ENCODE data around the gene HOMER2. TPM values are rescaled to one million over a fixed set of nuclear protein-coding genes. Genes with fewer than 3 reads are reported as not detected.

The HOMER2 gene
- total RNA-seq, 1 experiment from 2014 or later, result 22.6 TPM

DNA sequence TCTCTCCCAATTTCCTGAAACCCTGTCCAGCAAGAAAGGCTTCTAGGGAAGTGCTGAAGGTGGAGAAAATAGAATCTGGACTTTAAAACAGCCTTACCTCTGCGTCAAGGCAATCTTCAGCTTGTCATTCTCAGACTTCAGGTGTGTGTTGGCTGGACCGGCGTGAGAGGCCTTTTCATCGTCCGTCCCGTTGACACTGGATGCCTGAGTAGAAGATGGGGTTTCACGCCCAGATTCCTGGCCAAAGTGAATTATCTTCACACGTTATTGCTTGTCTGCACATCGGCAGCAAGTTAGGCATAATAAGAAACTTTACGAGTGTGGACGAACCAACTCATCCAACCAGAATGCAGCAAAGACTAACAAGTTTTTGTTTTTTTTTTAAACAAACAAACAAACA, 93.6 kb downstream of the HOMER2 start:
- Histone ChIP-seq H2AFZ (ENCODE audit: low read length) (no peak overlapping the region), H3K9me2 (replicated peaks; ENCODE audit: low read length) (no peaks in the 10 kb centered on the region), H3K36me3 (ENCODE audit: low read depth, low read length) (no peaks in the 10 kb centered on the region), H3K27me3 (ENCODE audit: low read length) (no peaks in the 10 kb centered on the region), H3K4me1 (ENCODE audit: insufficient read depth, low read length) (no peaks in the 10 kb centered on the region), H4K20me1 (ENCODE audit: low read length) (no peaks in the 10 kb centered on the region), H3F3A (ENCODE audit: low read length, unreplicated experiment) (no peaks in the 10 kb centered on the region), H3K4me3 (ENCODE audit: low read length) (no peak overlapping the region), H3K79me2 (ENCODE audit: low read length) (no peaks in the 10 kb centered on the region), H3K4me2 (ENCODE audit: low read length) (no peak overlapping the region), H3K9me3 (ENCODE audit: low read length) (no peaks in the 10 kb centered on the region), H3K9ac (ENCODE audit: low read length) (no peak overlapping the region), H3K27ac (ENCODE audit: low read length) (no peak overlapping the region)
- ATAC-seq (no peak), DNase-seq (no peak)
- intact Hi-C loops (cut with micrococcal nuclease), result no loop called here
- no TSS peak for BruUV-seq (replicated peaks)
- CTCF ChIA-PET, result no interaction called here
- POLR2A ChIA-PET (ENCODE audit: unreplicated experiment), result no interaction called here
- no peak for TF ChIP-seq EZH2phosphoT487 (IDR thresholded peaks at IDR 0.05; ENCODE audit: borderline replicate concordance, low read length)

DNA sequence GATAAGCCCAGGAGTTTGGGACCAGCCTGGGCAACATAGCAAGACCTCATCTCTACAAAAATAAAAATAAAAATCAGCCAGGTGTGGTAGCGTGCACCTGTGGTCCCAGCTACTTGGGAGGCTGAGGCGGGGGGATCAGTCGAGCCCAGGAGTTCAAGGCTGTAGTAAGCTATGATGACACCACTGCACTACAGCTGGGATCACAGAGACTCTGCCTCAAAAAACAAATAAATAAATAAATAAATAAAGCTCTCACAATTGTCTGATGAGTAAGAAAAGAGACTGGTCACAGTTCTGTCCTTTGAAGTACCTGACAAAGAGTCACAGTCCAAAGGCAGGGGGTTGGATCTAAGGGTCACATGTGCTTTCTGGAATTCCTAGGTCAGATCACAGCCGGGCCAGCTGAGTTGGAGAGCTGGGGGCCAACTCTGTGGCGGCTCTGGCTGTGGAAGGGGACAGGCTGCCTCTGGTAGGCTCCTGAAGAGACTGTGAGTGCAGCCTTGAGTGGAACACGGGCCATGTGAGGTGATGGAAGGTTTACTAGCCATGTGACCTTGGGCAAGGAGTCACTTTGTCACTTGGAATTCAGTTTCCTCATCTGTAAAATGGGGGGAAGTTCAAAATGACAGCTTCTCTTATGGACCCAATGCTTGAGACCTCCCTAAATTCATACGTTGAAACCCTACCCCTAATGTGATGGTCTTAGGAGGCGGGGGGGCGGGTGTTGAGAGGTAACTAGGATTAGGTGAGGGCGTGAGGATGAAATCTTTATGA, 95.9 kb downstream of the HOMER2 start:
- no peaks in the 10 kb centered on the region for H3K9me2 ChIP-seq (replicated peaks; ENCODE audit: low read length)
- H4K20me1 ChIP-seq (ENCODE audit: low read length), result no peaks in the 10 kb centered on the region
- TF ChIP-seq EZH2 (IDR thresholded peaks at IDR 0.05; ENCODE audit: low read length, unreplicated experiment), result no peak
- TF ChIP-seq, protein P1, sequence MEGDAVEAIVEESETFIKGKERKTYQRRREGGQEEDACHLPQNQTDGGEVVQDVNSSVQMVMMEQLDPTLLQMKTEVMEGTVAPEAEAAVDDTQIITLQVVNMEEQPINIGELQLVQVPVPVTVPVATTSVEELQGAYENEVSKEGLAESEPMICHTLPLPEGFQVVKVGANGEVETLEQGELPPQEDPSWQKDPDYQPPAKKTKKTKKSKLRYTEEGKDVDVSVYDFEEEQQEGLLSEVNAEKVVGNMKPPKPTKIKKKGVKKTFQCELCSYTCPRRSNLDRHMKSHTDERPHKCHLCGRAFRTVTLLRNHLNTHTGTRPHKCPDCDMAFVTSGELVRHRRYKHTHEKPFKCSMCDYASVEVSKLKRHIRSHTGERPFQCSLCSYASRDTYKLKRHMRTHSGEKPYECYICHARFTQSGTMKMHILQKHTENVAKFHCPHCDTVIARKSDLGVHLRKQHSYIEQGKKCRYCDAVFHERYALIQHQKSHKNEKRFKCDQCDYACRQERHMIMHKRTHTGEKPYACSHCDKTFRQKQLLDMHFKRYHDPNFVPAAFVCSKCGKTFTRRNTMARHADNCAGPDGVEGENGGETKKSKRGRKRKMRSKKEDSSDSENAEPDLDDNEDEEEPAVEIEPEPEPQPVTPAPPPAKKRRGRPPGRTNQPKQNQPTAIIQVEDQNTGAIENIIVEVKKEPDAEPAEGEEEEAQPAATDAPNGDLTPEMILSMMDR (conservative IDR thresholded peaks at IDR 0.05; ENCODE audit: low read depth, low read length), result no peak
- no peak for TF ChIP-seq EZH2phosphoT487 (IDR thresholded peaks at IDR 0.05; ENCODE audit: borderline replicate concordance, low read length)
- ChIA-PET CTCF (no interaction called here), POLR2A (ENCODE audit: unreplicated experiment) (interaction anchor here (0.7 kb wide), 1 partner anchor 11 kb away, joined by 4 read pairs; no protein-coding TSS in a partner anchor)
- no peaks in the 10 kb centered on the region for H3K36me3 ChIP-seq (ENCODE audit: low read depth, low read length)
- H3K27ac ChIP-seq (ENCODE audit: low read length), result no peak overlapping the region
- H3K4me1 ChIP-seq (ENCODE audit: insufficient read depth, low read length), result no peaks in the 10 kb centered on the region
- no peak for DNase-seq
- H3K9ac ChIP-seq (ENCODE audit: low read length), result no peak overlapping the region
- no peaks in the 10 kb centered on the region for H3K27me3 ChIP-seq (ENCODE audit: low read length)
- ATAC-seq, result no peak
- no peaks in the 10 kb centered on the region for H3K9me3 ChIP-seq (ENCODE audit: low read length)
- H3K4me2 ChIP-seq (ENCODE audit: low read length), result no peak overlapping the region
- no peak overlapping the region for H3K4me3 ChIP-seq (ENCODE audit: low read length)
- H3F3A ChIP-seq (ENCODE audit: low read length, unreplicated experiment), result no peaks in the 10 kb centered on the region
- no TSS peak for BruUV-seq (replicated peaks)
- no peak overlapping the region for H2AFZ ChIP-seq (ENCODE audit: low read length)
- H3K79me2 ChIP-seq (ENCODE audit: low read length), result no peaks in the 10 kb centered on the region
- intact Hi-C loops (cut with micrococcal nuclease), result no loop called here

DNA sequence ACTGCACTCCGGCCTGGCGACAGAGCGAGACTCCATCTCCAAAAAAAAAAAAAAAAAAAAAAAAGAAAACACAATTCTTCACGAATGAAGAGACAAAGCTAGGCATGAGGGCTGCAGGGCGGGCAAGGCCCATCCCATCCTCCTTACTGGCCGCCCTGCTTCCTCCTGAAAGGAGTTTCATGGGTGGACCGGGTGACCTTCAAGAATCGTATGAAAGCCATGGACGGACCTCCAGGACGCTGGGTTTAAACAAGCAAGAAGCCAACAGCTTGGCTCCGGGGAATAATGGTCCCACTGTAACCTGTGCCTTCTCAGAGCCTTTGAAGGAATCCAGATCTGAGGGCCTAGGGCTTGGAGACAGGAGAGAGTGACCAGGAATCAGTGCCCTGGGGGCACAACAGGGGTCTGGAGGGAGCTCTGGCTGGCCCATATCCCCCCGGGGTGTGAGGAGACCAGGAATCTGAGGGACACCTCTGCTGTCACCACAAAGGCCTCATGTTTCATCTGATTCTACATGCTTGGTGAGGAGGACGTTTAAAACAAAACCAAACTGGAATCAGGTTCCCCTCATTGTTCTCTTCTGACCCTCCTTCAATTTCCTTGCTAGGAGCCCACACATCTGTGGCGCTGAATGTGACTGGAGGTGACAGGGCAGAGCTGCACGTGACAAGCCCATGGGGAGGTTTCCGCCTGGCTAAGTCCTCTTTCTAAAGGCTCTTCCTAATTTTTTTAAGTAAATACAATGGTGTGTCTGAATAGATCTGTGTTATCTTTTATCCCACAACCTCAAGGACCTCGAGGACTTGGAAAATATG, 97.0 kb downstream of the HOMER2 start:
- Histone ChIP-seq H3K27me3 (ENCODE audit: low read length) (no peaks in the 10 kb centered on the region), H3K9me2 (replicated peaks; ENCODE audit: low read length) (no peaks in the 10 kb centered on the region), H3K79me2 (ENCODE audit: low read length) (no peaks in the 10 kb centered on the region), H3K4me3 (ENCODE audit: low read length) (no peak overlapping the region), H3K9me3 (ENCODE audit: low read length) (no peaks in the 10 kb centered on the region), H3K4me2 (ENCODE audit: low read length) (no peak overlapping the region), H3F3A (ENCODE audit: low read length, unreplicated experiment) (no peaks in the 10 kb centered on the region), H4K20me1 (ENCODE audit: low read length) (no peaks in the 10 kb centered on the region), H2AFZ (ENCODE audit: low read length) (no peak overlapping the region), H3K36me3 (ENCODE audit: low read depth, low read length) (no peaks in the 10 kb centered on the region), H3K27ac (ENCODE audit: low read length) (no peak overlapping the region), H3K4me1 (ENCODE audit: insufficient read depth, low read length) (no peaks in the 10 kb centered on the region), H3K9ac (ENCODE audit: low read length) (no peak overlapping the region)
- BruUV-seq (replicated peaks), result no TSS peak
- CTCF ChIA-PET, result no interaction called here
- POLR2A ChIA-PET (ENCODE audit: unreplicated experiment), result interaction anchor here (0.7 kb wide), 1 partner anchor 12 kb away, joined by 4 read pairs; no protein-coding TSS in a partner anchor
- TF ChIP-seq EZH2 (IDR thresholded peaks at IDR 0.05; ENCODE audit: low read length, unreplicated experiment) (no peak), EZH2phosphoT487 (IDR thresholded peaks at IDR 0.05; ENCODE audit: borderline replicate concordance, low read length) (no peak)
- TF ChIP-seq, protein P1 (conservative IDR thresholded peaks at IDR 0.05; ENCODE audit: low read depth, low read length), result no peak
- intact Hi-C loops (cut with micrococcal nuclease), result no loop called here
- ATAC-seq (no peak), DNase-seq (no peak)

All from PC-3 (cell line).